ENCODE data around the gene ADH6.
"Not testable (repeated sequence)": the region's sequence is repeated elsewhere in the genome, so short reads cannot be mapped to it uniquely, and the experiment has no call there.

The ADH6 gene

DNA sequence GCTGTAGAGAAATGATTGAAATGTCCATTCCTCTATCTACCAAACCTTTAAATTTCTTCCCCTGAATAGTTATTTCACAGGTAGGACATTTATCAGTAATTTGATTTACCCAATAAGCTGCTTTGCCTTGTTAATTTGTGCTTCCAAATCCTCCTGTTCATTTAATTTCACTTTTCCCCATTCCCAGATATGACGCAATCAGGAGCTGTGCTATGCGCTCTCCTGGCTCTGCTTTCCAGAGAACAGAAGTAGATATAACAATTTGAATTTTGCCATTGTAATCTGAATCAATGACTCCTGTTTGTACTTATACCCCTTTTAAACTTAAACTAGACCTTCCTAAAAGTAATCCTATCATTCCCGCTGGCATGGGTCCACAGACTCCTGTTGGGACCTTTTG is 29.1 kb downstream of the ADH6 start:
- not testable (repeated sequence) for DNase-seq

DNA sequence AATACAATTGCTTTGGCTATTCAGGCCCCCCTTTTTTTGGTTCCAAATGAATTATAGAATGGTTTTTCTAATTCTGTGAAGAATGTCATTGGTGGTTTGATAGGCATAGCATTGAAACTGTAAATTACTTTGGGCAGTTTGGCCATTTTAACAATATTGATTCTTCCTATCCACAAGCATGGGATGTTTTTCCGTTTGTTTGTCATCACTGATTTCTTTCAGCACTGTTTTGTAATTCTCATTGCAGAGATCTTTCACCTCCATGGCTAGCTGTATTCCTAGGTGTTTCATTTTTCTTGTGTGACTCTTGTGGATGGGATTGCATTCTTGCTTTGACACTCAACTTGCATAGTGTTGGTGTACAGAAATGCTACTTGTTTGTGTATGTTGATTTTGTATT is 33.0 kb downstream of the ADH6 start:
- DNase-seq = no peak

DNA sequence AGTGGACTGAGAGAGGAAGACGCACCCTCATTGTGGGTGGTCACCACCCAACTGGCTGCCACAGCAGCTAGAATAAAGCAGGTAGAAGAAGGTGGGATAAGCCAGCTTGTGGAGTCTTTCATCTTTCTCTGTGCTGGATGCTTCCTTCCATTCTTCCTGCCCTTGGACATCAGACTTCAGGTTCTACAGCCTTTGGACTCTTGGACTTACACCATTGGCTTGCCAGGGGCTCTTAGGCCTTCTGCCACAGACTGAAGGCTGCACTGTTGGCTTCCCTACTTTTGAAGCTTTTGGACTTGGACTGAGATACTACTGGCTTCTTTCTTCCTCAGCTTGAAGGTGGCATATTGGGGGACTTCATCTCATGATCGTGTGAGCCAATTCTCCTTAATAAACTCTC is 33.5 kb downstream of the ADH6 start:
- DNase-seq = no peak

DNA sequence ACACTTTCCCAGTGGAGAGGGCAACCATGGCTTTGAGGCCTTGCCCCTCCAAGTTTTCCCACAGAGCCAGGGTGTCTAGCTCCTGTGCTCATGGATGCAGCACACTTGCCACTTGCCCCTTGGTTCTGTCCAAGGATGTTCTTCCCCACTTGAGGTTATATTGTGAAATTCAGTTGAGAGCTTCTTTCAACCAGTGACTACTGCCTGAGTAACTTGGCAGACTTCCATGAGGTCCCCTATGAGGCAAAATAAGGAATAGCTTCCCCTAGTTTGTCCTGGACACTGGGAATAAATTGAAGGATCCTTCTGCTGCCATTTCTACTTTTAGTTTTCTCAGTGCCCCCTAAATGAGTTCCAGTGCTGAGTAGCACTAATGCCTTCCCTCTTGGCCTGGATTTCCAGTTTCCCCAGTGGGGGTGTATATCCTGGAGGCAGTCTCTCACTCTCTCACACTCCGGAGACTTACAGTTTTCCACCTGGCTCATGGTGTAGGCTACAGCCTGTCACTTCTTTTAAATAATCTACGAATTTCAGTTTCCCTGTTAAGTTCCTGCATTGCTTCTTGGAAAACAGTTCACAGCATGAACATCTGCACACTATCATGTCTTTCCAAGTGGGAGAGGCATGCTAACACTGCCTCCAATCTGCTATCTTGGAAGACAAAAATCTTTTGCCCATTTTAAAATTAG is 38.5 kb downstream of the ADH6 start:
- DNase-seq = no peak

DNA sequence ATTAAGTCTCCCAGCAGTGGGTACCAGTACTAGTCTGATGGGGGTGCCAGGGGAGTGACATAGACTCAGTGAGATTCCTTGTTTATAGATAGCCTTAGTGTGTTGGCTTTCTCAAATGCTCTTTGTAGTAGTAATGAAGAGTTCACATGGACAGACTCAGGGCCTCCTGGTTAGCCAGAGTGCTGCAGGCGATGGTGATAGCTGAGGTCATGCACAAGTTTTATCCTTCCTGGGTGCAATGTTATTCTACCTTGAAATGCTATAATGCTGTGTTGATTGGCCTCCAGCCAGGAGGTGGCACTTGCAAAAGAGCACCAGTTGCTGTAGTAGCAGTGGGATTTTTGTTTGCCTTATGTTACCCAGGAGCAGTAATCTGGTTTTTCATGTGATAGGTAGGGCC is 39.4 kb downstream of the ADH6 start:
- DNase-seq = no peak

DNA sequence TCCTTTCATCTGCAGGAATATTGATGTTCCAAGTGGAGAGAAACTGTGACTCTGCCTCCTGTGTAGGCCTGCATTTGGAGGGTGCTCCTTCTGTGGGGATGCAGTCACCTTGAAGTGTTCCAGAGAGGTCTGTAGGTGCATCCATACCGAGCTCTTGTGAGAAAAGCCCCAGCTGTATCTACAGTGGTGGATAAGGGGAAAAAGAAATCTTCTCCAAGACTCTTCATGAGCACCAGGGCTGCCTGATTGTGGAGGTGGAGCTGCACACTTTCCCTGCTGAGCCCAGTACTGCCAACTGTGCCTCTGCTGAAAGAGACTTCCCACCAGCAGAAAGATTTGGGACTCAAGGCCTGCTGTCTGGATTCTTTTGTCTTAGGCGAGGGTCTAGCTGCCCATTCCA is 39.9 kb downstream of the ADH6 start:
- no peak for DNase-seq

DNA sequence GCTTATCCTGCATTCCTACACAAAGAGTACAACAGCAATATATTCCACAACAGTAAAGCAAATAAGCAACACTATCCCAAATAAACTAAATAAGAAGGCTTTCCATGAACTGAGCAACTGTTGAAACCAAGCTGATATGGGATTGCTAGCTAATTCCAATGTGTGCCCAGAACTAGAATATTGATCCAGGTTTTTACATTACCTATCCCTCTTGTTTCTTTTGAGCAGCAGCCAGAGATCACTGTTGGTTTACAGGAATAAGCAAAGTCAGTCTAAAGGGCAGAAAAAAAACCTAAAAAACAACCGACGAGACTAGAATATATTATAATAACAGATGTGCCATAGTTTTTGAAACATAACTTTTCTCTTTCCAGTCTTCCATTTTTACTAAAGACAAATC is 52.5 kb downstream of the ADH6 start:
- no peak for DNase-seq

DNA sequence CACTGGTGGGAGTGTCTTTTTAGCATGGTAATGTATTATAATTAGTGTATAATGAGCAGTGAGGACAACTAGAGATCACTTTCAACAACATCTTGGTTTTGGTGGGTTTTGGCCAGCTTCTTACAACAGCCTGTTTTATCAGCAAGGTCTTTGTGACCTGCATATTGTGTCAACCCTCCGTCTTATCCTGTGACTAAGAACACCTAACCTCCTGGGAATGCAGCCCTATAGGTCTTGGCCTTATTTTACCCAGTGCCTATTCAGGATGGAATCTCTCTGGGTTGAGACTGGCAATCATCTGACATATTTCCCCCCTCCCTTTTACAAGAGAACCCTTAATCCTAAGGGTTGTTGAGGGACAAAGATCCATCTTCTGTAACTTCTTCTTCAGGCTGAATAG is 53.1 kb downstream of the ADH6 start:
- DNase-seq = no peak

DNA sequence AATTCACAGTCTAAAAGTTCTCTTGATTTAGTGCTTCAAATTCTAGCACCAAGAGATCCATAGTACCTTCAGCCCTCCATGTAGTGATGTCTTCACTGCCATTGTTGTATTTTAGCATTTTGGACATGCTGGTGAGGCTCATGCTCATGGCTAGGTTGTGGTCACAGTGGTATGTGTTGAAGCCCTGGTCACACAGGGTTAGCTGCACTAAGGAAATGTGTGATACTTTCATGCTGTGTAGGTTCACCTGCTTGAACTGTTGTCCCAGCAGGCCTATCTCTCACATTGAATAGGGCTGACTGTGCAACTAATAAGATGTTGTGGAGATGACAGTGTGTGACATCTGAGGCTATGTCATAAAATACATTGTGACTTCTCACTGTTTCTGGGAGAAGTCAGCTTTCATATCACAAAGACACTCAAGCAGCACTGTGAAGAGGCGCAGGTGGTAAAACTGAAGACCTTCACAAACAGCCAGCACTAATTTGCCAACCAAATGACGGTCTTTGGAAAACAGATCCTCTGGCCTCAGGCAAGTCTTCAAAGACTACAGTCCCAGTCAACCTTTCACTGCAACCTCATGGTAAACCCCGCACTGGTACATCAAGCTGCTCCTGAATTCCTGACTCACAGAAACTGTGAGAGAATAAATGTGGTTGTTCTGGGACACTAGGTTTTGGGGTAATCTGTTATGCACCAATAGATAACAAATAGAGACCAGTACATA is 57.5 kb downstream of the ADH6 start:
- DNase-seq = no peak

DNA sequence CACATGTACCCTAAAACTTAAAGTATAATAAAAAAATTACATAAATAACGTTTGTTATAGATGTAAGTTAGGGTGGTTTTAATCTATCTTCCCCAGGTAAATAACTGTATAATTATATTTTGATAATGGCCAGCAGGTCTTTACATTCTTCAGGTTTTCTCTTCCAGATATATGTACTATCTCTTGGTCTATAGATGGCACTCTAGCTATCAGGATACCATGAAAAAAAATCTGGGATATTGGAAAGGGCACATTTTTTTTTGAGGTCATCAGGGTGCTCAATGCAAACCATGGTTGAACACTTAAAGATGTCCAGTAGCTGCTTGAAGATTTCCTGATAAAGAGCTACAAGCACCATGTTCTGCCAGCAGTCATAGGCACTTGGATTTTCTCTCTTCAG is 59.3 kb downstream of the ADH6 start:
- no peak for DNase-seq

DNA sequence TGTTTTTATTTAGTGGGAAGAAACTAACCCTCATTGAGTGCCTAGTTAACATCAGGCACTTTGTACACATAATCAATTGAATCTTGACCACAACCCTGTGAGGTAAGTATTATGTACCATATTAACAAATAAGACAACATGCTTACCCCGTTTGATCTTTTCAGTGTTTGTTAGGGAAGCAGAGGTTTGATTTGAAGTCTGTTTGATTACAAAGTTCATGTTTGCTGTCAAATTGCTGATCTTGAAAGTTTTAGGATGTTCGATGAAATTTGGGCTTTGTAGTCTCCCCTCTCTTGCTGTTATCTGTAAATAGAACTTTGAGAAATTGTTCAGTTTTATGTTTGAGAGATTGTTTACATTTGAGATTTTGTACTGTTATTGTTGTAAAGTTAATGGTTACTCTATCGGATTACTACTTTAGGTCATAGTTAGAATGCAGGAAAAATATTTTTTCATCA is 61.5 kb downstream of the ADH6 start:
- no peak for DNase-seq

DNA sequence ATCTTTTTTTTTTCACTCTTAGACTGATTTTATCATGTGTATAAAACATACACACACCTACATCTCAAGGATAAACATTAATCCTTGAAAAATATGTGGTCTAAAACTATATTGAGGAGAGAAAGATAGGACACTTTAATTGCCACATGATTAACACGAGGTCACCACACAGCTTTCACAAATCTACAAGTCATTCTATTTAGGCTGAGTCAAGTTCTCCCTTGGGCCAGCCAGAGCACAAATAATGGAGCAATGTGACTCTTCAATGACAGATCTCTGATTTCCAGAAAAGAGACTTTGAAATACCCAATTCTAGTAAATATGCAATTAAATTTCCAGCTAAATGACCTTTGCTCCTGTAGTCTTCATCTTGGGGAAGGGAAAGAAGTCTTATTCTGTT is 62.1 kb downstream of the ADH6 start:
- no peak for DNase-seq

DNA sequence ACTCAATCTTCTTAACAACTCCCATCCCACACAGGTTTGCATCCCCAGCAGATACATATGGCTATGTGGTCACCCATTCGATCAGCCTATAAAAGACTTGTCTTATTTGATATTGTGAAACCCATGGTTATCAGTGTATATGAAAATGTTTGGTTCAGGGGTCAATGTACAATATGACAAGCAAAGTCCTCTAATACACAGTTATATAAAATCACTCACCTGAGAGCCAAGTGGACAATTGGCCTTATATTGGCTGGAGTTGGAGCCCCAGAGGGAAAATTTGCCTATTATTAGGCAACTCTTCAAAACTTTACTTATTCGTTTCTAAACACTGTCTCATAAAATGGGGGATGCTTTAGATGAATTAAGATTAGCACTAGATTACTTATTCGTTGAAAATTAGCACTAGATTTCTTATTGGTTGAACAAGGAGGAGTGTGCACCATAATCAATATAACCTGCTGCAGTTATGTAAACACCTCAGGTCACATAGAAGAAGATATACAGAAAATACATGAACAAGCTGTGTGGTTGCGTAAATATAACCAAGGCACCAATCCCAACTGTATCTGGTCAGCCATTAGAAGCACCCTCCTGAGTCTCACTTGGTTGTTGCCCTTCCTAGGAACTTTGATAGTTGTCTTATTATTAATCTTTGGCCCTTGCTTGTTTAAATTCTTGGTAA is 64.2 kb downstream of the ADH6 start:
- DNase-seq = no peak

Measured in NCI-H1417 (cell line).